HepG2 (cell line): ENCODE results near the gene TFB1M. TPM values are rescaled to one million over a fixed set of nuclear protein-coding genes. Genes with fewer than 3 reads are reported as not detected.

Experiments
- AHR ChIP-seq: IDR thresholded peaks from 2 replicates; pipeline ENCODE4 v1.6.1; 2018; ENCODE audit warnings: missing genetic modification reagents, missing compliant biosample characterization
- KDM4B ChIP-seq: sonication (generic); formaldehyde crosslinking; IDR thresholded peaks from 2 replicates; pipeline ENCODE4 v1.4.0; 2020; ENCODE audit warnings: missing genetic modification reagents
- MAFF ChIP-seq: IDR thresholded peaks from 2 replicates; pipeline ENCODE4 v1.6.1; 2011; ENCODE audit warnings: low read depth, low read length, improper control_type of control experiment
- MIXL1 ChIP-seq: IDR thresholded peaks from 2 replicates; pipeline ENCODE4 v1.6.1; 2016
- NFYB ChIP-seq: sonication (generic); formaldehyde crosslinking; IDR thresholded peaks from 2 replicates; pipeline ENCODE4 v1.4.0; 2020; ENCODE audit warnings: missing genetic modification reagents
- PHF8 ChIP-seq: sonication (generic); formaldehyde crosslinking; IDR thresholded peaks from 2 replicates; pipeline ENCODE4 v1.5.0; 2020; ENCODE audit warnings: missing genetic modification reagents
- PLRG1 ChIP-seq: fragments of 450-650 bp; conservative IDR thresholded peaks from 2 replicates; pipeline ENCODE4 v1.6.1; 2016
- SETDB1 ChIP-seq: sonication (generic); formaldehyde crosslinking; IDR thresholded peaks from 2 replicates; pipeline ENCODE4 v1.5.1; 2020; ENCODE audit warnings: missing genetic modification reagents, mild to moderate bottlenecking, borderline replicate concordance
- SIN3A ChIP-seq: IDR thresholded peaks from 2 replicates; pipeline ENCODE4 v1.6.1; 2011; ENCODE audit warnings: low read depth, mild to moderate bottlenecking, control low read depth, low read length, borderline replicate concordance
- USF2 ChIP-seq, 2 experiments: sonication (generic) in 1 of 2; formaldehyde crosslinking in 1 of 2; IDR thresholded peaks; 2 replicates each; pipeline versions ENCODE4 v1.5.1 to v1.6.1; 2011 to 2020; ENCODE audit warnings: borderline replicate concordance in 1 of 2, low read depth in 1 of 2, low read length in 1 of 2, mild to moderate bottlenecking in 1 of 2, missing genetic modification reagents in 1 of 2, moderate library complexity in 1 of 2
- ZNF235 ChIP-seq: sonication (generic); formaldehyde crosslinking; IDR thresholded peaks from 2 replicates; pipeline ENCODE4 v1.8.1; 2023; ENCODE audit warnings: mild to moderate bottlenecking, missing genetic modification reagents, borderline replicate concordance
- ZNF337 ChIP-seq: sonication (generic); formaldehyde crosslinking; IDR thresholded peaks from 2 replicates; pipeline ENCODE4 v1.5.1; 2020; ENCODE audit warnings: missing genetic modification reagents, low read depth, mild to moderate bottlenecking, borderline replicate concordance
- ZNF382 ChIP-seq: sonication (generic); formaldehyde crosslinking; IDR thresholded peaks from 2 replicates; pipeline ENCODE4 v1.5.0; 2020; ENCODE audit warnings: missing genetic modification reagents, mild to moderate bottlenecking, borderline replicate concordance
- ZNF501 ChIP-seq: sonication (generic); formaldehyde crosslinking; IDR thresholded peaks from 2 replicates; pipeline ENCODE4 v1.5.1; 2020; ENCODE audit warnings: mild to moderate bottlenecking, moderate library complexity, missing genetic modification reagents
- ZNF724P ChIP-seq: sonication (generic); formaldehyde crosslinking; IDR thresholded peaks from 2 replicates; pipeline ENCODE4 v1.8.0; 2022; ENCODE audit warnings: missing genetic modification reagents, borderline replicate concordance
- ZNF746 ChIP-seq: sonication (generic); formaldehyde crosslinking; IDR thresholded peaks from 2 replicates; pipeline ENCODE4 v1.8.0; 2022; ENCODE audit warnings: mild to moderate bottlenecking, missing genetic modification reagents
- ZNF761 ChIP-seq: sonication (generic); formaldehyde crosslinking; conservative IDR thresholded peaks from 2 replicates; pipeline ENCODE4 v1.4.0; 2020; ENCODE audit warnings: mild to moderate bottlenecking, missing genetic modification reagents
- ZSCAN9 ChIP-seq: IDR thresholded peaks from 2 replicates; pipeline ENCODE4 v1.6.1; 2016; ENCODE audit warnings: borderline replicate concordance
- polyA plus RNA-seq, 8 experiments: library from polyadenylated mRNA; depleted of rRNA in 3 of 8; stranded (reverse) in 7 of 8; unstranded in 1 of 8; fragments of >200 nt; fragmentation: Illumina TruSeq in 4 of 8; extraction: Trizol in 4 of 8; gene quantifications; 2 replicates each; pipeline versions ENCODE4 v1.2.1 to v1.2.3, GENCODE V29; 2011 to 2016; ENCODE audit warnings: low read depth in 4 of 8, missing spikeins in 1 of 8, mixed read lengths in 1 of 8; ENCODE audit not compliant: insufficient read depth in 1 of 8
- total RNA-seq, 5 experiments: library from RNA; depleted of rRNA; stranded (reverse); fragments of >200 nt; fragmentation: Illumina TruSeq; extraction: Trizol; gene quantifications; 2 replicates each; pipeline ENCODE4 v1.2.3, GENCODE V29; 2016; ENCODE audit warnings: low read depth in 1 of 5
- TF ChIP-seq, protein P1 (sequence below): sonication (generic); formaldehyde crosslinking; IDR thresholded peaks from 2 replicates; pipeline ENCODE4 v1.4.0; 2020; ENCODE audit warnings: missing genetic modification reagents
- TF ChIP-seq, protein P2 (sequence below): sonication (generic); formaldehyde crosslinking; IDR thresholded peaks from 2 replicates; pipeline ENCODE4 v1.5.1; 2020; ENCODE audit warnings: missing genetic modification reagents, mild to moderate bottlenecking, borderline replicate concordance
- TF ChIP-seq, protein P3 (sequence below): IDR thresholded peaks from 2 replicates; pipeline ENCODE4 v1.6.1; 2016; ENCODE audit warnings: low read depth, control low read depth

TFB1M gene
- total and polyA plus RNA-seq, 2 of the 13 experiments (the other 11 are each of a cell fraction or from before 2014, with no cell fraction given), result 91.4 to 122 TPM

GRCh38 chr6:155328539-155329459 is 14.5 kb upstream of the TFB1M start (continued):
- TF ChIP-seq PHF8 (CRISPR knock-in tag) (peak; percentile 66), ZSCAN9 (CRISPR knock-in tag) (peak; percentile 81), ZNF724P (no peak), ZNF501 (CRISPR knock-in tag) (peak; percentile 54; the same call in 1 of the 2 replicates), NFYB (CRISPR knock-in tag) (peak; percentile 7; the same call in 1 of the 2 replicates), KDM4B (CRISPR knock-in tag) (peak; percentile 31; the same call in 1 of the 2 replicates), MAFF (0 out of 2 replicates have a peak, but pooled peaks have one; percentile 10), MIXL1 (CRISPR knock-in tag) (peak; percentile 89), ZNF337 (CRISPR knock-in tag) (peak; percentile 64), AHR (CRISPR knock-in tag) (peak; percentile 34; the same call in 1 of the 2 replicates), SIN3A (0 out of 2 replicates have a peak, but pooled peaks have one; percentile 44), SETDB1 (no peak), ZNF761 (CRISPR knock-in tag) (peak; percentile 55; the same call in 1 of the 2 replicates), USF2 (IDR thresholded peaks at IDR 0.05; ENCODE audit: low read depth, low read length) (no peak), USF2 (CRISPR knock-in tag; IDR thresholded peaks at IDR 0.05; ENCODE audit: borderline replicate concordance) (peak; percentile 27; the same call in 1 of the 2 replicates), PLRG1 (no peak), ZNF382 (CRISPR knock-in tag) (no peak), ZNF746 (CRISPR knock-in tag) (peak; percentile 68; the same call in 1 of the 2 replicates), ZNF235 (CRISPR knock-in tag) (0 out of 2 replicates have a peak, but pooled peaks have one; percentile 33)
- TF ChIP-seq, protein P1, sequence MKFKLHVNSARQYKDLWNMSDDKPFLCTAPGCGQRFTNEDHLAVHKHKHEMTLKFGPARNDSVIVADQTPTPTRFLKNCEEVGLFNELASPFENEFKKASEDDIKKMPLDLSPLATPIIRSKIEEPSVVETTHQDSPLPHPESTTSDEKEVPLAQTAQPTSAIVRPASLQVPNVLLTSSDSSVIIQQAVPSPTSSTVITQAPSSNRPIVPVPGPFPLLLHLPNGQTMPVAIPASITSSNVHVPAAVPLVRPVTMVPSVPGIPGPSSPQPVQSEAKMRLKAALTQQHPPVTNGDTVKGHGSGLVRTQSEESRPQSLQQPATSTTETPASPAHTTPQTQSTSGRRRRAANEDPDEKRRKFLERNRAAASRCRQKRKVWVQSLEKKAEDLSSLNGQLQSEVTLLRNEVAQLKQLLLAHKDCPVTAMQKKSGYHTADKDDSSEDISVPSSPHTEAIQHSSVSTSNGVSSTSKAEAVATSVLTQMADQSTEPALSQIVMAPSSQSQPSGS, result peak; percentile 95
- TF ChIP-seq, protein P2, sequence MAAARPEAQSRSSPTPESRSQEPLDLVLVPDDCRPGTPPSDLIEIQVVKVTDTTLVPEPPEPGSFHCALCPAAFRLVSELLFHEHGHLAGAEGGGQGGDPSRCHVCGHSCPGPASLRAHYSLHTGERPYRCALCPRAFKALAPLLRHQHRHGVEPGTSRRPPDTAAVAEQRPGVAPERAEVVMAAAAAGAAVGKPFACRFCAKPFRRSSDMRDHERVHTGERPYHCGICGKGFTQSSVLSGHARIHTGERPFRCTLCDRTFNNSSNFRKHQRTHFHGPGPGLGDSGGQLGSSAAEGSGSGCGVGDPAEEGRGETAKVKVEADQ (CRISPR knock-in tag), result peak; percentile 65; the same call in 1 of the 2 replicates
- TF ChIP-seq, protein P3, sequence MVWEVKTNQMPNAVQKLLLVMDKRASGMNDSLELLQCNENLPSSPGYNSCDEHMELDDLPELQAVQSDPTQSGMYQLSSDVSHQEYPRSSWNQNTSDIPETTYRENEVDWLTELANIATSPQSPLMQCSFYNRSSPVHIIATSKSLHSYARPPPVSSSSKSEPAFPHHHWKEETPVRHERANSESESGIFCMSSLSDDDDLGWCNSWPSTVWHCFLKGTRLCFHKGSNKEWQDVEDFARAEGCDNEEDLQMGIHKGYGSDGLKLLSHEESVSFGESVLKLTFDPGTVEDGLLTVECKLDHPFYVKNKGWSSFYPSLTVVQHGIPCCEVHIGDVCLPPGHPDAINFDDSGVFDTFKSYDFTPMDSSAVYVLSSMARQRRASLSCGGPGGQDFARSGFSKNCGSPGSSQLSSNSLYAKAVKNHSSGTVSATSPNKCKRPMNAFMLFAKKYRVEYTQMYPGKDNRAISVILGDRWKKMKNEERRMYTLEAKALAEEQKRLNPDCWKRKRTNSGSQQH (CRISPR knock-in tag), result 0 out of 2 replicates have a peak, but pooled peaks have one; percentile 31
